HFFc6 (cell line): Measurements from ENCODE around the gene ANO10. TPM values are rescaled to one million over a fixed set of nuclear protein-coding genes. Genes with fewer than 3 reads are reported as not detected.
"Not testable (repeated sequence)": the region's sequence is repeated elsewhere in the genome, so short reads cannot be mapped to it uniquely, and the experiment has no call there.

Experiments used
- DNase-seq: peaks from one replicate; pipeline ENCODE4 v3.0.0-alpha.2; 2018
- H3K27ac Mint-ChIP-seq: 2 replicates; pipeline ENCODE4 v1.8.0; 2020; ENCODE audit warnings: mild to moderate bottlenecking, mixed read lengths
- H3K27me3 Mint-ChIP-seq: 2 replicates; pipeline ENCODE4 v1.8.0; 2021; ENCODE audit warnings: mild to moderate bottlenecking, moderate library complexity, mixed read lengths; ENCODE audit not compliant: insufficient read depth
- H3K36me3 Mint-ChIP-seq: 2 replicates; pipeline ENCODE4 v1.8.0; 2021; ENCODE audit warnings: low read depth, mixed read lengths
- H3K4me1 Mint-ChIP-seq: 2 replicates; pipeline ENCODE4 v1.8.0; 2020; ENCODE audit warnings: low read depth, mixed read lengths
- H3K4me3 Mint-ChIP-seq: 2 replicates; pipeline ENCODE4 v1.8.0; 2020; ENCODE audit warnings: mild to moderate bottlenecking, moderate library complexity, mixed read lengths
- H3K9me3 Mint-ChIP-seq: 2 replicates; pipeline ENCODE4 v1.8.0; 2020; ENCODE audit warnings: mild to moderate bottlenecking, mixed read lengths
- total RNA-seq, 6 experiments: library from RNA; stranded (reverse); fragmentation: NEBNext Ultra II Directional; extraction: Animal tissue kit (Norgen Biotek cat#: 25700); gene quantifications; 2 replicates in 1 of 6; 3 replicates in 5 of 6; pipeline ENCODE4 v1.2.3, GENCODE V29; 2021
- TF ChIP-seq, protein P1 (sequence below): fragments of 200-600 bp; sonication (generic); IDR thresholded peaks from 2 replicates; pipeline ENCODE4 v1.5.0; 2021; ENCODE audit warnings: antibody characterized with exemption, mild to moderate bottlenecking

Gene ANO10
- total RNA-seq, 6 experiments from 2014 or later, result 78.3 to 103 (median 90.8) TPM

DNA sequence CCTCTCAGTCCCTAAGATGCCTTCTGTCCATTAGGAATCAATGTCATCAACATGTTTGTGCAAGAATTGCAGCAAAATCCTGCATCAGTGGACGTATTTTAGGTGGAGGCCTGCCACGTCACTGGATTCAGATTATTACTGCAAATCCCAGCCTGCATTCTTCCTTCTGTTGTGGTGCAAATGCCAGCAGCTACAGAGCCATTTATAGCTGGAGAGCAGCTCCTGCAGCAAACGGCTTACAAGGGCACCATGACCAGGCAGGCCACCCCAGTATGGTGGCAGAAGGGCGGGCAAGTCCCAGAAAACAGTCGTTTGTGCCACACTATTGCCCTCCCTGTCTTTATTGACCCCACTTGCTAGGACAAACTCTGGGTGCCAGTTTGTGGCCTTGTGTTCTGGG is 260.7 kb downstream of the ANO10 start:
- no peak for DNase-seq
- H3K4me1 Mint-ChIP-seq, result no peaks in the 10 kb centered on the region
- no peak overlapping the region for H3K4me3 Mint-ChIP-seq
- TF ChIP-seq, protein P1, sequence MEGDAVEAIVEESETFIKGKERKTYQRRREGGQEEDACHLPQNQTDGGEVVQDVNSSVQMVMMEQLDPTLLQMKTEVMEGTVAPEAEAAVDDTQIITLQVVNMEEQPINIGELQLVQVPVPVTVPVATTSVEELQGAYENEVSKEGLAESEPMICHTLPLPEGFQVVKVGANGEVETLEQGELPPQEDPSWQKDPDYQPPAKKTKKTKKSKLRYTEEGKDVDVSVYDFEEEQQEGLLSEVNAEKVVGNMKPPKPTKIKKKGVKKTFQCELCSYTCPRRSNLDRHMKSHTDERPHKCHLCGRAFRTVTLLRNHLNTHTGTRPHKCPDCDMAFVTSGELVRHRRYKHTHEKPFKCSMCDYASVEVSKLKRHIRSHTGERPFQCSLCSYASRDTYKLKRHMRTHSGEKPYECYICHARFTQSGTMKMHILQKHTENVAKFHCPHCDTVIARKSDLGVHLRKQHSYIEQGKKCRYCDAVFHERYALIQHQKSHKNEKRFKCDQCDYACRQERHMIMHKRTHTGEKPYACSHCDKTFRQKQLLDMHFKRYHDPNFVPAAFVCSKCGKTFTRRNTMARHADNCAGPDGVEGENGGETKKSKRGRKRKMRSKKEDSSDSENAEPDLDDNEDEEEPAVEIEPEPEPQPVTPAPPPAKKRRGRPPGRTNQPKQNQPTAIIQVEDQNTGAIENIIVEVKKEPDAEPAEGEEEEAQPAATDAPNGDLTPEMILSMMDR, result no peak
- peaks cover under 1% of the 10 kb centered on the region for H3K36me3 Mint-ChIP-seq
- peaks cover 3% of the 10 kb centered on the region for H3K9me3 Mint-ChIP-seq
- H3K27me3 Mint-ChIP-seq, result peaks cover 6% of the 10 kb centered on the region
- no peak overlapping the region for H3K27ac Mint-ChIP-seq

DNA sequence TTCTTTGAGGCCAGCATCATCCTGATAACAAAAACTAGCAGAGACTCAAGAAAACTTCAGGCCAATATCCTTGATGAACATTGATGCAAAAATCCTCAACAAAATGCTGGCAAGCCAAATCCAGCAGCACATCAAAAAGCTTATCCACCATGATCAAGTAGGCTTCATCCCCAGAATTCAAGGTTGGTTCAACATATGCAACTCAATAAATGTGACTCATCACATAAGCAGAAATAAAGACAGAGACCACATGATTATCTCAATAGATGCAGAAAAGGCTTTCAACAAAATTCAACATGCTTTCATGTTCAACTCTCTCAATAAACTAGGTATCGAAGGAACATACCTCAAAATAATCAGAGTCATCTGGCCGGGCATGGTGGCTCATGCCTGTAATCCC is 265.8 kb downstream of the ANO10 start:
- Mint-ChIP-seq H3K9me3 (peaks cover 48% of the 10 kb centered on the region), H3K36me3 (peaks cover 48% of the 10 kb centered on the region)
- not testable (repeated sequence) for H3K4me3 Mint-ChIP-seq, DNase-seq, H3K4me1 Mint-ChIP-seq, H3K27me3 Mint-ChIP-seq, H3K27ac Mint-ChIP-seq

DNA sequence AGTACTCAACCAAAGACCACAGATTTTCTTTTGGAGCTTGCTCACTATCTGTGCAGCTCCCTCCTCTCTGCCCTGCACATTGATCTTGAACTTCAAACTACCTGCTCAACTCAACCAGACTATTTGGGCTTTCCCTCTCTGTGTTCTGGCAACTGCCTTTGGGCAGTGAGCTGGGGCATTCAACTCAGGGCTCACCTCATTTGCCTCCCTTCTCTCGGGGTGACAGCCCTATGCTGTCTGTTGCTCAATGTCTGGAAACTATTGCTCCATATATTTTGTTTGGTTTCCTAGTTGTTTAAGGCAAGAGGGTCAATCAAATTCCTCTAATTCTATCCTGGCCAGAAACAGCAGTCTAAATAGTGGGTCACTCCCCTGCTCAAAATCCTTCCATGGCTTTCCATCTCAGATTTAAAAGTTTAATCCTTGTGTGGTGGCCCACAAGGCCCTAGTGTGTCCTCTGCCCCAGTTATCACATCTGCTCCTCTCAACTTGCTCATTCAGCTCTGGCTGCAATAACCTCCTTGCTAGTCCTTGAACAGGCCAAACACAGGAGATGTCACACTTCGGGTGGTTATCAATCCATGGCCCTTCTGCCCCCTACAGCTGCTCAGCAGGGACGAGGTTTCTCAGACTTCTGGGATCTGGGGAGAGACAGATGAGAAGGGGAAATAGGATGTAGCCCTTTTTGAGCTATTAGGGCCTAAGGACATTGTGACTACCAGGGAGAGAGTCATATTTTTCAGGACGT is 267.7 kb downstream of the ANO10 start:
- H3K36me3 Mint-ChIP-seq, result peaks cover 56% of the 10 kb centered on the region
- no peak for DNase-seq
- TF ChIP-seq, protein P1, result no peak
- H3K27ac Mint-ChIP-seq, result no peak overlapping the region
- no peak overlapping the region for H3K4me3 Mint-ChIP-seq
- H3K27me3 Mint-ChIP-seq, result peaks cover 6% of the 10 kb centered on the region
- peaks cover 48% of the 10 kb centered on the region for H3K9me3 Mint-ChIP-seq
- no peaks in the 10 kb centered on the region for H3K4me1 Mint-ChIP-seq

DNA sequence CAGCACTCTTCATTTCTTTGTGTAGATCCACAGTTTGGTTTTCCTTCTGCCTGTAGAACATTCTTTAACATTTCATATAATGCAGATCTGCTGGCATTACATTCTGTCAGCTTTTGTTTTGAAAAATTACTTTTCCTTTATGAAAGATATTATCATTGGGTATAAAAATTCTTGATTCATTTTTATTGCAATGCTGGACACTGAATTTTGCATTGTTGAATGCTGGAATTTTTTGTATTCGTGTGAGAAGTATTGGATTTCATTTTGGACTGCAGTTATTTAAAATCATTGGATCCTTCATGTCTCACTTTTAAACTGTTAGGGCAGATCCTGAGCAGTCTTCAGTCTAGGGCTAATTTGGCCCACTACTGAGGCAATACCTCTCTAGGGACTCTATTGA is 268.4 kb downstream of the ANO10 start:
- Mint-ChIP-seq H3K4me3 (no peak overlapping the region), H3K9me3 (peaks cover 48% of the 10 kb centered on the region), H3K4me1 (no peaks in the 10 kb centered on the region), H3K27ac (no peak overlapping the region), H3K36me3 (peaks cover 62% of the 10 kb centered on the region), H3K27me3 (peaks cover 5% of the 10 kb centered on the region)
- DNase-seq, result no peak
- TF ChIP-seq, protein P1, result no peak

DNA sequence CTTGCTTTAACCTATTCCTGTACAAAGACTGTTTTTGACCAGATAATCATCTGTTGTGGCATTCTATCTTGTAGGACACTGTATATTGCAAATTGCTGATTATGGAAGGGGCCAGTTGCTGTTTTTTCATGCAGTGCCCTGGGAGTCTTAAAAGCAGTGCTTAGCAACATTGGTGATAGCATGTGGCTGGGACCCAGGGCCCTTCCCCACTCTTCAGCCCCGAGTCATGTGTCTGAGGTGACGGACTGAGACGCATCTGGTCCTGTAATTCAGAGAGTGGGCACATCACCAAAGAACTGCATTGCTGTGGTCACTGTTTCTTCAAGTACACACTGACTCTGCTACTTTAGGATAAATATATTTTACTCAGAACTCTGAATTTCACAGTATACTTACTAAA is 272.1 kb downstream of the ANO10 start:
- Mint-ChIP-seq H3K9me3 (peaks cover 33% of the 10 kb centered on the region), H3K27ac (no peak overlapping the region), H3K27me3 (peaks cover 3% of the 10 kb centered on the region; the same call in 1 of the 2 replicates), H3K36me3 (peaks cover 59% of the 10 kb centered on the region), H3K4me3 (no peak overlapping the region), H3K4me1 (peaks cover 16% of the 10 kb centered on the region)
- no peak for DNase-seq
- TF ChIP-seq, protein P1, result no peak

DNA sequence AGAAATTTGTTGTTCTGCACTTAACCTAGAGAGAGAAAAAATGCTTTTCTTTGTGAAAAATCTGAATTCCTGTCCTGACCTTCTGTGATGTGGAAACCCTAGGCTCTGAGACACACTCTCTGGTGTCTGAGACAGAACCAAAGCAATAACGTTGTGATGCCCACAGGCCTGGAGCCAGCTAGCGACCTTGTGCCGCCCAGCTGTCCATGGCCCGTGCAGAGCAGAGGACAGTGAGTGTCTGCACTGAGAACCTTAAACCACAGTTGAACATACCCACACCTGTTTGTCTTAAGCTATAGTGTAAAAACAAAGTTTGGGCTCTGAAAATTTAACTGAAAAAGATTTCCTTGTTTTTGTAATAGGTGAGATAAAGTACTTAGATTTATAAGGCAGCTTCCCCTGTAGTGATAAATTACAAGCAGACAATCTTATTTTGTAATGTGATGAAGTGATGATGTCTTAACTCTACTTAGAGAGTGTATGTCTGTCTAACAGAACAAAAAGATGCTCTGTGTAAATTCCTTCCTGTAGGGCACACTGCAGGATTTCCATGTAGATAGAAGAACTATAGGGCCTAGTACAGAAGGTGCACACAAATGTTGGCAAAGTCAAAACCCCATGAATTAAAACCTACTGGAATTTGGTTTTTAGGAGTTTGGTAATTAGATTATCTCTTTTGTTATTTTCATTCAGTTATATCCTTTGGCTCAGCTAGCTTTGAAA is 272.8 kb downstream of the ANO10 start:
- H3K27me3 Mint-ChIP-seq, result peaks cover 3% of the 10 kb centered on the region; the same call in 1 of the 2 replicates
- H3K36me3 Mint-ChIP-seq, result peaks cover 53% of the 10 kb centered on the region
- TF ChIP-seq, protein P1, result no peak
- no peak overlapping the region for H3K27ac Mint-ChIP-seq
- no peak overlapping the region for H3K4me3 Mint-ChIP-seq
- H3K9me3 Mint-ChIP-seq, result peaks cover 26% of the 10 kb centered on the region
- DNase-seq, result no peak
- H3K4me1 Mint-ChIP-seq, result peaks cover 16% of the 10 kb centered on the region
